Kidney (tissue), 14 donors: Measurements from ENCODE around the gene KLF1. TPM values are rescaled to one million over a fixed set of nuclear protein-coding genes. Genes with fewer than 3 reads are reported as not detected.

Experiments
- DNase-seq, 5 donors: peaks; one replicate each; pipeline ENCODE4 v3.0.0-alpha.2; 2013 to 2020
- FAIRE-seq: peaks from 2 replicates; lab custom pipeline; 2012; peaks lifted over from hg19 to GRCh38; lab: Jason Lieb, UNC
- H3K27ac ChIP-seq, 2 donors: one replicate each; pipeline ENCODE4 v1.7.0; 2013; ENCODE audit warnings: low read depth in 2 of 2, low read length in 2 of 2, inconsistent platforms in 1 of 2
- H3K27me3 ChIP-seq: one replicate; pipeline ENCODE4 v1.7.1; 2013; ENCODE audit warnings: low read length, inconsistent platforms; ENCODE audit not compliant: control insufficient read depth, insufficient read depth
- H3K36me3 ChIP-seq, 3 donors: one replicate each; pipeline versions ENCODE4 v1.7.0 to v1.7.1; 2013; ENCODE audit warnings: low read length in 3 of 3, control low read depth in 1 of 3, inconsistent platforms in 1 of 3; ENCODE audit not compliant: insufficient read depth in 3 of 3, control insufficient read depth in 2 of 3
- H3K4me1 ChIP-seq, 3 donors: one replicate each; pipeline versions ENCODE4 v1.7.0 to v1.7.1; 2013; ENCODE audit warnings: low read length in 3 of 3, inconsistent platforms in 1 of 3, low read depth in 1 of 3; ENCODE audit not compliant: control insufficient read depth in 2 of 3, insufficient read depth in 2 of 3
- H3K4me3 ChIP-seq, 3 donors: one replicate each; pipeline versions ENCODE4 v1.7.0 to v1.8.1; 2013; ENCODE audit warnings: low read length in 3 of 3, control low read depth in 1 of 3, inconsistent platforms in 1 of 3
- H3K9ac ChIP-seq, 3 donors: one replicate each; pipeline versions ENCODE4 v1.7.0 to v1.7.1; 2013; ENCODE audit warnings: low read length in 3 of 3, control low read depth in 1 of 3, inconsistent platforms in 1 of 3
- H3K9me3 ChIP-seq, 3 donors: one replicate each; pipeline versions ENCODE4 v1.7.0 to v1.7.1; 2013; ENCODE audit warnings: low read length in 3 of 3, control low read depth in 1 of 3, inconsistent platforms in 1 of 3; ENCODE audit not compliant: control insufficient read depth in 2 of 3, insufficient read depth in 1 of 3
- intact Hi-C: fragments of 100-400 bp; cut with DNase I; formaldehyde crosslinking; loops from one replicate; pipeline ENCODE4 v1.11.1; 2022
- polyA plus RNA-seq: library from polyadenylated mRNA; stranded (reverse); fragments of 350-450 nt; fragmentation: Illumina TruSeq; extraction: RNeasy Lipid Tissue Mini Kit (QIAGEN cat#74804); gene quantifications from one replicate; pipeline ENCODE4 v1.2.3, GENCODE V29; 2014; ENCODE audit warnings: low read depth, low replicate concordance; ENCODE audit not compliant: insufficient read depth
- total RNA-seq: library from RNA; stranded (reverse); fragmentation: NEBNext Ultra II Directional; extraction: Animal tissue kit (Norgen Biotek cat#: 25700); gene quantifications from one replicate; pipeline ENCODE4 v1.2.1, GENCODE V29; 2021
- TF ChIP-seq, protein P1 (sequence below): IDR thresholded peaks from 3 replicates; pipeline ENCODE4 v1.5.1; 2012; ENCODE audit warnings: mild to moderate bottlenecking, moderate library complexity, borderline replicate concordance; ENCODE audit not compliant: insufficient read depth; ENCODE audit errors: extremely low read depth
- donor health status: control.
- donor health status: control.
- donor health status: control.
- donor health status: control.
- donor health status: control.
- donor health status: DM: yes; HTN: yes; CAD: no.
- donor health status: Normal renal cell carcinoma (clear cell type).

The KLF1 gene
- total and polyA plus RNA-seq, 2 donors from 2014 or later: not detected

DNA sequence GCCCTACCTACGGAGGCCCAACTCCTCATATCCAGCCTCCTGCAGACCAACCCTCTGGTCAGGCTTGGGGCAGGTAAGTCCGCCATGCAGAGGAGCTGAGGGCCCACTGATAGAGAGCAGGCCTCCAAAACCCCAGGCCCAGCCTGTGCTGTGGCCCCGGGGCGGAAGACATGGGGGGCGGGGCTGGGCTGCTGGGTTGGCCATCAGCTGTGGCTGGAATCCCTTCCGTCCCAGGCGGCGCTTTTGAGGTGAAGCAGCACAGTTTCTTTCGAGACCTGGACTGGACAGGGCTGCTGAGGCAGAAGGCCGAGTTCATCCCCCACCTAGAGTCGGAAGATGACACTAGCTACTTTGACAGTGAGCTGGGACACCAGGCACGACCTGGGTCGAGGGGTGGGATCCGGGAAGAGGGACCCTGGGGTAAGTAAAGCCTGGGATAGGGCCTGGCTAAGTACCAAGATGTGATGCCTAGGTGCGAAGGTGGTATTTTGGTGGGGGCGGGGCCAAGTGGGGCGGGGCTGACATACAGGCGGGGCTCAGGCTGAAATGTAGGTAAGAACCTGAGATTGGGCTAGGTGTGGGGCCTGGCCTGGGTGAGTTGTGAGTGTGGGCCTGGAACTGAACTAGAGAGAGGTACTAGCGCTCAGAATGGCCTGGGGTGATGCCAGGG is 21.1 kb downstream of the KLF1 start:
- no peak for FAIRE-seq

DNA sequence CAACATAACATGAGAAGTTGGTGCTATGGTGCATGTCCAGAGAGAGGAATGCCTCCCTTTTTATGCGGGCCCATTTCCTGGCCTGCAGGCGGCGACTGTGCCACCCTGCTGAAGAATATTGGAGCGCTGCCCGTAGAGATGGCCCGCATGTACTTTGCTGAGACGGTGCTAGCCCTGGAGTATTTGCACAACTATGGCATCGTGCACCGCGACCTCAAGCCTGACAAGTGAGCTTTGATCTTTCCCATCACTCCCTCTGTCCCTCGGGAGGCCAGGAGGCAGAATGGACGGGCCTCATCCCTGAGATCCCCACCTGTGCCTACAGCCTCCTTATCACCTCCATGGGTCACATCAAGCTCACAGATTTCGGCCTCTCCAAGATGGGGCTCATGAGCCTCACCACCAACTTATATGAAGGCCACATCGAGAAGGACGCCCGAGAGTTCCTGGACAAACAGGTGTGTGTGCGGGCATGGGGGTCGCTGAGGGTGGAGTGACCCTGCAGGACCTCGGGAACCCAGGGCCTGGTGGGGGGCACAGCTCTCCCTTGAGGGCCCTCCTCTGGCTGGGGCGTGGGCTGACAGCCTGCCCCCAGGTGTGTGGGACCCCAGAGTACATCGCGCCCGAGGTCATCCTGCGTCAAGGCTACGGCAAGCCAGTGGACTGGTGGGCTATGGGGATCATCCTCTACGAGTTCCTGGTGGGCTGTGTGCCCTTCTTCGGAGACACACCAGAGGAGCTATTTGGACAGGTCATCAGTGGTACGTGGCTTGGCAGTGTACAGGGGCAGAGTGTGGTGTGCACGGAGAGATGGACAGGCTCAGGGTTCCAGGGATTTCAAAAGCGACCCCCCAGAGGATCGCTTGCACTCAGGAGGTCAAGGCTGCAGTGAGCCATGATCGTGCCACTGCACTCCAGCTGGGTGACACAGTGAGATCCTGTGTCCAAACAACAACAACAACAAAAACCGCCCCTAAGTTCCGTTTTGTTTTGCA is 22.0 kb downstream of the KLF1 start:
- peaks cover 0 to 4% (median 0%) of the 10 kb centered on the region in 3 donors for H3K4me1 ChIP-seq
- no peaks in the 10 kb centered on the region for H3K9me3 ChIP-seq
- H3K27ac ChIP-seq: no peak overlapping the region
- intact Hi-C loops: no loop called here
- FAIRE-seq: no peak
- TF ChIP-seq, protein P1, sequence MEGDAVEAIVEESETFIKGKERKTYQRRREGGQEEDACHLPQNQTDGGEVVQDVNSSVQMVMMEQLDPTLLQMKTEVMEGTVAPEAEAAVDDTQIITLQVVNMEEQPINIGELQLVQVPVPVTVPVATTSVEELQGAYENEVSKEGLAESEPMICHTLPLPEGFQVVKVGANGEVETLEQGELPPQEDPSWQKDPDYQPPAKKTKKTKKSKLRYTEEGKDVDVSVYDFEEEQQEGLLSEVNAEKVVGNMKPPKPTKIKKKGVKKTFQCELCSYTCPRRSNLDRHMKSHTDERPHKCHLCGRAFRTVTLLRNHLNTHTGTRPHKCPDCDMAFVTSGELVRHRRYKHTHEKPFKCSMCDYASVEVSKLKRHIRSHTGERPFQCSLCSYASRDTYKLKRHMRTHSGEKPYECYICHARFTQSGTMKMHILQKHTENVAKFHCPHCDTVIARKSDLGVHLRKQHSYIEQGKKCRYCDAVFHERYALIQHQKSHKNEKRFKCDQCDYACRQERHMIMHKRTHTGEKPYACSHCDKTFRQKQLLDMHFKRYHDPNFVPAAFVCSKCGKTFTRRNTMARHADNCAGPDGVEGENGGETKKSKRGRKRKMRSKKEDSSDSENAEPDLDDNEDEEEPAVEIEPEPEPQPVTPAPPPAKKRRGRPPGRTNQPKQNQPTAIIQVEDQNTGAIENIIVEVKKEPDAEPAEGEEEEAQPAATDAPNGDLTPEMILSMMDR: no peak
- no peaks in the 10 kb centered on the region for H3K27me3 ChIP-seq
- no peak overlapping the region for H3K4me3 ChIP-seq
- no peak overlapping the region for H3K9ac ChIP-seq
- no peaks in the 10 kb centered on the region for H3K36me3 ChIP-seq
- peak in 1 of 5 donors; percentile 68 for DNase-seq

More for the DNA sequence above, 21.1 kb downstream of the KLF1 start:
- Histone ChIP-seq H3K27ac (no peak overlapping the region), H3K4me3 (no peak overlapping the region), H3K9ac (no peak overlapping the region), H3K36me3 (no peaks in the 10 kb centered on the region), H3K9me3 (no peaks in the 10 kb centered on the region), H3K4me1 (peaks cover 0 to 4% (median 0%) of the 10 kb centered on the region in 3 donors), H3K27me3 (no peaks in the 10 kb centered on the region)
- intact Hi-C loops: no loop called here
- DNase-seq: peak in 1 of 5 donors; percentile 66
- TF ChIP-seq, protein P1: no peak

DNA sequence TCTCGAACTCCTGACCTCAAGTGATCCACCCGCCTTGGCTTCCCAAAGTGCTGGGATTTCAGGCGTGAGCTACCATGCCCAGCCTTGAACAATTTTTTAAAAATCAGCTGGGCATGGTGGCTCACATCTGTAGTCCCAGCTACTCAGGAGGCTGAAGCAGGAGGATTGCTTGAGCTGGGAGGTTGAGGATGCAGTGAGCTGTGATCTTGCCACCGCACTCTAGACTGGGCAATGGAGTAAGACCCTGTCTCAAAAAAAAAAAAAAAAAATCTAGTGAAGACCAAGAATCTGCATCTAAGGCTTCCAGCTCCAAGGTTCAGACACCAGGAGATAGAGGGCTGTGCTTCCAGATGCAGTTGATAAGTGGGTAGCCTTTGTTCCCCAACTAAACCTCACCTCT is 22.9 kb downstream of the KLF1 start:
- H3K36me3 ChIP-seq: no peaks in the 10 kb centered on the region
- FAIRE-seq: no peak
- H3K9ac ChIP-seq: no peak overlapping the region
- no peaks in the 10 kb centered on the region for H3K27me3 ChIP-seq
- intact Hi-C loops: no loop called here
- no peak overlapping the region for H3K27ac ChIP-seq
- H3K4me1 ChIP-seq: peaks cover 0 to 4% (median 0%) of the 10 kb centered on the region in 3 donors
- peak in 1 of 5 donors; percentile 6 for DNase-seq
- no peak overlapping the region for H3K4me3 ChIP-seq
- TF ChIP-seq, protein P1: no peak
- H3K9me3 ChIP-seq: no peaks in the 10 kb centered on the region
